Activated CD4-positive, alpha-beta T cell treated with anti-CD3 and anti-CD28 coated beads, Interleukin-2, amount 50 U/mL, for 24 hours (primary cell): Measurements from ENCODE around the gene FAM200C.

Experiments
- DNase-seq, 2 donors: peaks; one replicate each; pipeline ENCODE4 v3.0.0-alpha.2; 2020; ENCODE audit warnings: low read depth in 1 of 2, low spot score in 1 of 2

FAM200C gene

DNA sequence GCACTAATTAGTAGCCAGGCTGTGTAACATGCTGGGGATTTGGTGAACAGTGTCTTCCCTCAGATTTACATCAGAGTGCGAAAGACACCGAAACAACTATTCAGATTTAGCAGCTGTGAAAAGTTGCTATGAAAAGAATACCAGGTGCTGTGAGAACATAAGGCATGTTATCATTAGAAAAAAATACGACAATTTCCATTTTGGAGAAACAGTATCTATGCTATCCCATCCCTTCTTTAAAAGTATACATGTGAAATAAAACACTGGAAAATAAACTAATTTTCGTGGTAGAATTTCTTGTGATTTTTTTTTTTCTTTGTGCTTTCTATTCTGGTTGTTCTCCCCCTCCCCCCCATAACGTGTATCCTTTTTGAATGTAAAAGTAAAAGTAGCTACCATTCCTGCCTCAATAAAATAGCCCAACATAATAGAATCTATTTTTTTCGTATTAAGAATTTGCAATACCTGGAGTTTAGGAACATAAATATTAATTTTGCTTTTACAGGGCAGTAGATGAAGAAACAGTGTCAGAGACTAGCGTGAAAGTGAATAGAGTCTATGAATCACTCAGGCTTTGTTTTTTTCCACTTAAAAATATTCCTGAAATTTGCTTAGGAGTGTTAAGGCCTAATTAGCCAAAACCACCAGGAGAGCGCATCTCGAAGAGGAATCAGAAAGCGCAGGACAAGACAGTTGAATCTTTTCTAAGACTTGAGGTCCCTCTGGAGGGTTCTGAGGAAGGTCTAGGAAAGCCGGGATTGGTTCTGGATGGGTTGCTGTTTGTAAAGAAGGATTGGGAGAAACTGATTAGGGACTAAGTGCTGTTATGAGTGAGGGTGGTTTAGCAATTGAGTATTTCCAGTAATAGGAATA, 19.8 kb upstream of the FAM200C start:
- no peak for DNase-seq

DNA sequence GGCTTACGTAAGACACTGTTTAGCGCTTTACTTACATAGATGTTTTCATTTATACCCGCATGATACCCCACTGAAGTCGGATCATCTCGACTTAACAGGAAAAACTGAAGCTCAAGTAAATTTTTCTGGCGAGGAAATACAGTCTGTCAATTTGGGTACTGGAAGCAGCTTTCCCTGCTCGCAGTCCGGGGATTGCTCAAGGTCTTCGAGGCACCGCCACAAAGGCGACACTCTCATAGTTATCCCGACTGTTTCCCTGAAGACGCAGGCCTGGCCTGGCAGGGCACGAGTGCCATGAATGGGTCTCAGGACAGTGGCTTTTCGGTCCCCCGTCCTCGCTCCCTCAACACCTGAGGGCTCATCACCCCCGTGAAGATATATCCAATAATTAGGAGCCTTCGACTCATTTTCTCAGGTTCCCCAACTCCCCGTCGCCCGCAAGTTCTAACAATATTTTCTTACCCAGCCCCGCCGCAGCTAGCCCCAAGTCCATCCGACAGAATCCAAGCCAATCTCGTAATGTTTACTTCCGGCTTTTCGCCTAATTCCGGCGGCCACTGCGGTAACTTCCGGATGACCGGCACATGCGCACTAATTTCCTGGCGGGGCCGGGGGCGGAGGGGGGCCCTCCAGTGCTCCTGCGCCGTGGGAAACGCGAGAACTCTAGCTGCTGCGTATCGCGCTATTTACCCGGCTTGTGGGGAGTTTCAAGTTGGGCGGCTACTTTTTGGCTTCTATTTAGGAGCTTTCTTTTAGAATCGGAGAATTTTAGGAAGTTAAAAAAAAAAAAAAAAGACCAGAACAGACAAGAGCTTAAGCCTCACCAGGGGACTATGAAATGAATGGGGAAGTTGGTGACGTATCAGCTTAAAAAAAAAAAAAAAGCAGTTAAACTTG, 19.0 kb upstream of the FAM200C start, which contains the start of gene SLU7:
SLU7 (minus strand) TSS at position 521 of the 897 bp plus-strand sequence. CDS start 3,787 bp downstream, outside the sequence.
- peak; percentile 88 to 90 for DNase-seq

DNA sequence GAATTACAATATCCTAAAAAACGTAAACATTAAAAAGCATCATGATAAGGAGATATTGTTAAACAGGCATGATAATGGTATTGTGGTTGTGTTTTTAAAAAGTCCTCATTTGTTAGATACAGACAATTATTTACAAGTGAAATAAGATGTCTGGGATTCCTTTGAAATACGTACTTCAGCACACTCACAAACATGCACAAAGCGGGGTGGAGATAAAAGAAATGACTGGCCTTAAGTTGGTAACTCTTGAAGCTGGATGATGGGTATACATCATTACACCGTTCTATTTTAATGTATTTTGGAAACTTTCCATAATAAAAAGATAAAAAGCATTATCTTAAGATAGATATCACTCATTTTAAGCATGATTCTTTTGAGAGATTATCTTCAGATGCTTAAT, 1.0 kb downstream of the FAM200C start:
- no peak for DNase-seq

DNA sequence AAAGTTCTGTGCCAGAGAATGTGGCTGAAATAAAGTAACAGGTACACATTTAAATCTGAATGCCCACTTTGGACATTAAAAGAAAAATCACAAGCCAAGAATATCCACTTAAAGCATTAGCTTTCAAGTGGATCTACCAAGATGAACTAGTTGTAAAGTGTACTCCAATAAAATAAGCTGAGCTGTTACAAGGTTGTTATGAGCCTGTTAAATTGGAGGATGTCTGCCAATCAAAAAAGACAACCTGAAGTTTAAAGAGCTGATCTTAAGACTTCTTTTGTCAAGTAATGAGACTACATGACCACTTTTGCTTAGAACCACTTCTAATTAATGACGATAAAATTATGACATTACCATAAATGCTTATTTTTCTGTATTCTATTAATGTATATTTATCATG, 2.4 kb downstream of the FAM200C start:
- no peak for DNase-seq

DNA sequence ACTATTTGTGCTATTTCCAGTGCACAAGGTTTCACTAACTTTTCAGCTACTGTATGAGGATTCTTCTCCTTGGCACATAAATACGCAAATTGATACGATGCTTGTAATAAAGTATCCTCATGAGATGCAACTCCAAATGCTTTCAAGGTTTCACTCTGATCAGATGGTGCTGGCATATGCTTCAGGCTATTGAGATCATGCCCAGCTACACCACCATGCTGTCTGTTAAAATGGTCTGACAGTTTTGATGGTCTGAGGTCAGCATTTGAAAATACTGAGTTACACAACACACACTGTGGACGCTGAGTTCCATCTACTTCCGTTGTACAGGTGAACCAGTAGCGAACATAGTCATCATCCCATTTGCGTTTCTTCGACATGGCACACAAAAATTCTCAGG, 4.7 kb downstream of the FAM200C start:
- no peak for DNase-seq

DNA sequence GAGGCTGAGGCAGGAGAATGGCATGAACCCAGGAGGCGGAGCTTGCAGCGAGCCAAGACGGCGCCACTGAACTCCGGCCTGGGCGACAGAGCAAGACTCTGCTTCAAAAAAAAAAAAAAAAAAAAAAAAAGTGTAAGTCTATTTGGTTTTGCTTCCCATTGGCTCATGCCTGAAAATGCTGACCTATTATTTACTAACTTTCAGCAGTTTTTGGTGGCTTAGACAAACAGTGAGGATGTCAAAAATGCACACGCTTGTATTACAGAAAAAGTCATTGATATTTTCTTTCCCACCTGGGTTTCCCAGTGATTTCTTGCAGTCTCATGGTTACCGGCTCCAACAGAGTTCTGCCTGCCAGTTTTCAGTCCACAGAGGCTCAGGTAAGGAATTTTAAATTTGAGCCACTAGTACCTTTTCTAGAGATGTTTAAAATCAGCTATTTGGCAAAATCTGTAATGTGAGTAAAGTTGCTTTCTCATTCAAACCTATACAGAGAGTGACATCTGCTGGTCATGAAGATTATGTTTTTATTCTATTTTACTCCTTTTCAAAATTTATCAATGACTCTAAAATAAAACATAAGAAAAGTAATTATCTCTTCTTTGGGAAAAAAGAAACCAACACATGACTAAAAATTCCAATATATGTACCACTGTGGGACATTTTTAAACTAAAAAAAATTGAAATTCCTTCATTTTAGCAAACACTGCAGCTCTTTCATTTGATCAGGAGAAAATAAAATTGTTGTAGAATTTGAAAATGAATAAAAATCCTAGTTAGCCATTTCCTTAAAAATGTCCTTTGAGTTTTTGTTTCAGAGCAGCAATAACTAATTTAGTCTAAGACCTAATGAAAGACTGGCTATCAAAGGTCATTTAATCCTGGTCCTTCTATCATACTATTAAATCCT, 8.8 kb downstream of the FAM200C start:
- no peak for DNase-seq

DNA sequence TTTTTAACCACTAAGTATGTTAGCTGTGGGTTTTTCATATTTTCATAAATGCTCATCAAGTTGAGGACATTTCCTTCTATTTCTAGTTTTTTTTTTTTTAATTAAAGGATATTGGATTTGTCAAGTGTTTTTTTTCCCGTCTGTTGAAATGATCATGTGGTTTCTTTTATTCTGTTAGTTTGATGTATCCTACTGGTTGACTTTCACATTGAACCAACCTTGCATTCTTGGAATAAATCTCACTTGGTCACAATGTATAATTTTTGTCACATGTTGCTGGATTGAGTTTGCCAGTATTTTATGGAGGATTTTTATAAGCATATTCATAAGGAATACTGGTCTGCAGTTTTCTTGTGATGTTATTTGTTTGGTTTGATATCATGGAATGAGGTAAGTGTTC, 12.4 kb downstream of the FAM200C start:
- no peak for DNase-seq

DNA sequence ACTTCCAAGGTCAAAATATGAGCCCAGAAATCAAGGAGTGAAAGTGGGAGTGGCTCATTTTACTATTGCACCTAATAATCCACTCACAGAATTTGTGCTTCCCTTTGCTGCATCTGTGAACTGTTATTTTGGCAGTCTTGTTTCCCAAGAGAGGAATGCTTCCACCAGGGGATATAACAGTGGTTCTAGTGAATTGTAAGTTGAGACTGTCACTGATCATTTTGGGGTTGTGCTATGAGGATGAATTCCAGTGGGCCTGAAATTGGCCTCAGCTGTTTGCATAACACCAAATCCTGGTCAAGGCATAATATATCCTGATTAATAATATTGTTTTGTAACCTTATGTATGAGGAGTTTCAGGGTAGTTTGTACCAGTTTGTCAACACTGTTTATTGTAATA, 14.4 kb downstream of the FAM200C start:
- no peak for DNase-seq

DNA sequence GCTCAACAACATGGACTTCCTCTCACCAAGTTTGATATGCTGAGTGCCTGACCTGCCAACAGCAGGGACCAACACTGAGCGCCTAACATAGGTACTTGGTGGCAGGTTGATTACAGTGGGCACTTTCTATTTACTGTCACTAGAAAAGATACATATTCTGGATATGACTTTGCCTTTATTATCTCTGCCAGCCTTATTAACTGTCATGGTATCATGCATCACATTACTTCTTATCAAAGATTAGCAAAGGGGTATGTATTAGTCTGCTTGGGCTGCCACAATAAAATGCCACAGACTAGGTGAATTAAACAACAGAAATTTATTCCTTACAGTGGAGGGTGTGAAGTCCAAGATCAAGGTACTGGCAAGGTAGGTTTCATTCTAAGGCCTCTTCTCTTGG, 15.2 kb downstream of the FAM200C start:
- no peak for DNase-seq

DNA sequence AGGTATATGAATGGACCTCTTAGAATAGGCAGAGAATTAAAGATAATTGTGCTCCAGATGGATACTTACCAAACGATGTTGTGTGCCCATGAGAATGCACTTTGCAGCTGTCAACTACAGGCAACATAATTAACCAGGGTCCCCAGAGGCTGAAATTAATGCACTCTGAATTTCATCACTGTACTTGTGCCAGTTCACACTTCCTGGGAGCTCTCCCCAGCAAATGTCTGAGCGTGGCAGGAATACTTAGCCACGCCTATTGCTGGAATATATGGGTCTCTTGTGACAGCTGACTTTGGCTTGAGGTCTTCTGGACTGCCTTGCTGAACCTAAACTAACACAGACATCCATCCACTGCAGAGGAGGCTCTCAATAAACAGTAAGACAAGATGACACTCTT, 17.5 kb downstream of the FAM200C start:
- no peak for DNase-seq

DNA sequence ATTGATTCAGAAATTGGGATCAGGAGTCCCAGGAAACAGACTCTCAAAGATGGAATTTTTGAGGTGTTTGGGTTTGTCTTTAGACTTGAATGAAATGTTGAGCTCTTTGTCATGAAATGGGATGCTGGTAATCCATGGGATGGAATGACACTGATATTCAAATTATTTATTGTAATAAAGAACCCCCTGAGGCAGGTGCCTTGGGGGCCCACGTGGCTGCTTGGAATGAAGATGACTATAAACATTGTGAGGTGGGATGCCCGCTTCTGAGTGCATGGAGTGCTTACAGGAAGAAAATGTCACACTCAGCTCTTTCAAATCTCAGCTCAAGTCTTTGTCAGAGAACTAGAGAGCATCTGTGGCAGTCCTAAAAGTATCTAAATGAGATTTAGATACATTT, 19.8 kb downstream of the FAM200C start:
- DNase-seq: no peak

DNA sequence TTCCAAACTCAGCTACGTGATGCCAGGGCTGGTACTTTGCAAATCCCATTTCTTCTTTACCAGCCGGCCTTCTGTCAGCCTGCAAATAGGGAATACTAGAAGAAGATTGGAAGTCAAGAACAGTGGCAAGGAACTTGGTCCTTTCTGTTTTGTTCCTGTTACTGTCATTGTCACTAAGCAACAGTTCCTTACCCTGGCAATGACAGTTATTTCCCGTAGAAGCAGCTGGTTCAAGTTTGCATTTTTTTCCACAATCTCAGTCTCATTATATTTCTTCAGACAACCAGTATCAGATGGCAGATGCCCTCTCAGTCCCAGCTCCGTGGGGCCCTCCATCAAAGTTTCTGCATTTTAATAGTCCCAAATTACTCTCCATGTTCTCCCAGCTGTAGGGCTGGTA, 20.3 kb downstream of the FAM200C start:
- no peak for DNase-seq

DNA sequence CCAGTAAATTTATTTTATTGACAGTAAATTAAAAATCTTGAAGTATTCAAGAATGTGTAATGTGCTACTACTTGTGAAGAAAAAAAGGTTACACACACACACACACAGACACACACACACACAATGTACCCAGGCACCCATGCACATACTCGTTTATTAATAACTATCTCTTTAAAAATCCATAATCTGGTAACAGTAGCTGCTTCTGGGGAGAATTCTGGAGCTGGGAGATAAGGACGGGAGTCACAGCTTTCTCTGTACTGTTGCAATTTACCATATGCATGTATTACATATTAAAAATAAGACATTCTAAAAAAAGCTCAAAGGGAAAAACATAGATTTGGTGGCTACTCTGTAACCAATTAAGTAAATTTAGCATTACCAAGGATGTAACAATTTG, 21.5 kb downstream of the FAM200C start:
- DNase-seq: no peak

DNA sequence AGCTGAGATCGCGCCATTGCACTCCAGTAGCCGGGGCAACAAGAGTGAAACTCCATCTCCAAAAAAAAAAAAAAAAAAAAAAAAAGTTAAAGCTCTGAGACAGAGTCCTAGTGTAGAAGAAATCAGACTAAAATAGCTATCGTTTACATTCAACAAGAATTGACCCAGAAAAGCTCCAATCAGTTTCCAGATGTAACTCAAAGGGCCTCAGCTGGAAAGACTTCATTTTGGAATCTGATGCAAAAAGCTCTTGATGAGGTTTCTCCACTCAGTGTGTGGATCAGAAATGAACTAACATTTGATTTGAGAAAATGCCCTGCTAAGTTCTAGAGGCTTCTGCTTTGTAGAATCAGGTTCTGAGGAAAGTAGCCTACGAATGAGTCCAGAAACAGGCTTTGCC, 22.2 kb downstream of the FAM200C start:
- DNase-seq: no peak

DNA sequence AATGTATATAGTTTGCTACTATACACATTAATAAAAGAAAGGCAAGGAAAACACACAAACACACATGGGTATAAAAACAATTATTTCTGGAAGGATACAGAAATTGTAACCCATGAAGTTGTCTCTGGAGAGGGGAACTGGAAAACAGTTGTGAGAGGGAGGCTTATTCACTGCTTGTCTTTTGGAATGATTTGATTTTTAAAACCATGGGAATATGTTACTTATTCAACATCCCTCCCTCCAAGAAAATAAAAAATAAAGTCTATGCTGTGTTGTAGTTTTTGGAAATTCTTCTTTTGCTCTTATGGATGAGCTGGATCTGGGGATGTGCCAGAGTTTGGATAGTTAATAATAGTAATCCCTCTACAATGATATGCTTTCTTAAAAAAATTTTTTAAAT, 23.4 kb downstream of the FAM200C start:
- no peak for DNase-seq

DNA sequence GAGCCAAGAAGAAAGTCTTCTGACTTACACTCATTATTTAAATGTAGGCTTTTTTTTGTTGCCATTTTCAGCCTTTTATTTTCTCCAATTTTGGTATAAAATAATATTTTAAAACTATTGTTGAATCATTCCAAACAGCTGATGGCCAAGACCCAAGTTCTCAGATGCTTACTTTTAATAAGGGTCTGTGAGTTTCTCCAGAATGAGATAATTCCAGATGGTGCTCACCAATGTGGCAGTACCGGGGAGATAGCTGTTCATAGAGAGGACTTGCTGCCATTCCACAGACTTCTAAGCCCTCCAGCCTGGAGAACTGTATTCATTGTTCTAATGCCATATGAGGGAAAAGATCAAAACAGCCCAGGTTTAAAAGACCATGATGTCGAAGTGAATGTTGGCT, 24.2 kb downstream of the FAM200C start:
- DNase-seq: no peak

DNA sequence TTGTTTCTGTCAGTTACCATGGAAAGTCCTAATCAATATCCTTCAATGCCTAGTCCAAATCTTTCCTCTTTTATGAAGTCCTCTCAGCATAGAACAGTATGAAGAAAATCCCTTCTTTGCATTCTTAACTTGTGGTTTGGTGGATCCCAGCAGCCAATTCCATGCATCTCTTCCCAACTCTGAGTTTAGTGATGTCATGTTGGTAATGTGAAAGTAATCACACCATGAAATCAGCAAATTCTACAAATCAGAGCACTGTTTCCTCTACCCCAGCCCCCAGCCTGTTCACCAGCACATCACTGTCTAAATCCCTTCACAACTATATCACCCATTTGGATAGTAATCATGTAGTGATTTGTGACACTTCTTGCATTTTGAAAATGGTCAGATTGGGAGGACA, 24.7 kb downstream of the FAM200C start:
- DNase-seq: no peak

DNA sequence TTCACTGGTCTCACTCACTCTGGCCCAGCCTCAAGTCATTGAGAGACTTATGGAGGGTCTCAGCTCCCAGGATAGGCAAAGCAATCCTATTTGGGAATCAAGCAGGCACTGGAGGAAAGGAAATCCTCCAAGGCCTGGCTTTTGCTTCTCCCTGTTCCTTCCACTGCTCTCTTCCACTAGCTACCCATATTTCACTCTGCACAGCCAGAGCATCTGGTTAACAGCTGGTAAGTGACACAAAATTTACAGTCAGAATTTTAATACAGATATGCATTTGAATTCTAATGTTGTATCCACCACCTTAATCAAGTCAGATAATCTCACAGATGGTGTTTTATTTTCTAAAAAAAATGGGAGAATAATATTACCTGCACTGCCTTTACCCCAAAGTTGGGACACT, 28.6 kb downstream of the FAM200C start:
- DNase-seq: no peak

DNA sequence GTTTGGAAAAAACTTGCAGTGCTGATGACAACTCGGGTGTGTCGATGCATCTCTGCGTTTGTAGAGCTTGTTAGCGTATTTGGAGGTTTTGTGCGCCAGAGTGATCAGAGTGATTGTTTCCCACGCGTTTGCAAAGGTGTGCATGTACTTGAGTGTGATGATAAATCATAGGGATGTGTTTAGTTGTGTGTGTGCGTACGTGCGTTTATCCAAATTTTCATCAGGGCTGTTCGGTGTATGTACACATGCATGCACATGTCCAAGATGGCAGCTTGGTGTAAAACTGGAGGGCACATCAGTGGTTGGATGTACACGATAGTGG, 29.2 kb downstream of the FAM200C start:
- no peak for DNase-seq

DNA sequence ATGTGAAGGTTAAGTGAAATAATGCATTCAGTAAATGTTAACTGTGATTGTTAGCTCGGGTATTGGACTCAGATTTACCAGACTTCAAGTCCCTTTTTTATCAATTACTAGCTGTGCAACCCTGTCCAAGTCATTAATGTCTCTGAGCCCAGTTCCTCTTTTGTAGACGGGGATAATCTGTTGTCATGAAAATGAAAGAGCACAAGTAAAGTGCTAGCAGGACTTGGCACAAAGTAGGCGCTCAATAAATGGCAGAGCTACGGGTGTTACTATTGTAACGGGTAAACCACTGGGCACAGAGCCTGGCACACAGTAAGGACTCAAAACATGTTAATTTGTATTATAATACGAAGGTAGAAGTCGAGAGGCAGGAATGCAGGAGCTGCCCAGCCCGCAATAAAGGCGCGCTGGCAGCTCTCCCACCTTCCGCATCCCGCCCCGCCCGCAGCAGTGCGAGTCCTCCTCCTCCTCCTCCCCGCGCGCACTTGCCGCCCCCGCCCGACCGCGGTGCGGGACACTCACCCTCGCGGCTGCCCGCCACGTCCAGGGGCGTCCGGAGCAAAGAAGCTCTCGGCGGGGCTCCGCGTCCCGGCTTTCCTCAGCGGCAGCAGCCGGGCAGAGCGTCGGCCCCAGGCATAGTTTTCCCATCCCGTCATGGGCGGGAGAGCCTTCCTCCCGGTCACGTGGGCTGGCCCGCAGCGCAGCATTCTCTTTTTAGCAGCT, 29.7 kb downstream of the FAM200C start, which contains the start of gene C1QTNF2:
C1QTNF2 (minus strand) TSS at position 637 of the 723 bp plus-strand sequence. CDS start 15,615 bp downstream, outside the sequence.
- DNase-seq: no peak
